DMS 273 treated with DMSO at 0.1 percent for 48 hours (cell line): Measurements from ENCODE around the gene SEPSECS.
"Not testable (repeated sequence)": the region's sequence is repeated elsewhere in the genome, so short reads cannot be mapped to it uniquely, and the experiment has no call there.

ENCODE experiments used
- DNase-seq: peaks from one replicate; lab custom pipeline; 2025; lab: John Stamatoyannopoulos, UW

SEPSECS gene

DNA sequence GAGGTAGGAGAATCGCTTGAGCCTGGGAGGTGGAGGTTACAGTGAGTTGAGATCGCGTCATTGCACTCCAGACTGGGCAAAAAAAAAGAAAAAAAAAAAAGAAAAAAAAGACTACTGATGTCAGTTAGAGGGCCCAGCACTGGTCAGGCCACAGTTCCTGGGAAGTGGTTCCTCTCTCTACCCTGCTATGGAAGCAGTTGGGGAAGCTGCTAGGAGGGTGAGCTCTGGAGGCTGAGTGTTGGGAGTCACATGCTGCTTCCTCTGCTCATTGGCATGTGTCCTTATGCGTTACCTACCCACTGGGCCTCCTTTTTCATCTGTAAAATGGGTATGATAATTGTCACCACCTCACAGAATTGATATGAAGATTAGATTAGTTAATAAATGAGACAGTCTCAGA is 50.7 kb downstream of the SEPSECS start:
- no peak for DNase-seq

DNA sequence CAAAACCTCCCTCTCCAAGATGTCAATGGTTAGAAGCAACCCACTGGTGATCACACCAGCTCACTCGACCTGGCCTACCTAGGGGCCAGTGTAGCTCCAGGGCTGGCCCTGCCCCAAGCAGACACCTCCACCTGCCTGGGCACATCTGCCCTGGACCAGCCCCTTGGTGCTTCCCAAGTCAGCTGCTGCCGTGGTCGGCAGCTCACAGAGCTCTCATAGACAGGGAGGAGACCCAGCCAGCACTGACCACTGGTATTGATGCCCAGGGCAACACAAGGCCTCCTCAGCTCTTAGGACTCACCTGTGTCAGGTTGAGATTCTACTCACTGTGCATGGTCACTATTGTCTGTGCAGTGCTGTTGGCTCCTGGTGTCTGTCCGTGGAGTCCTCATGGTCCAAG is 51.7 kb downstream of the SEPSECS start:
- no peak for DNase-seq

DNA sequence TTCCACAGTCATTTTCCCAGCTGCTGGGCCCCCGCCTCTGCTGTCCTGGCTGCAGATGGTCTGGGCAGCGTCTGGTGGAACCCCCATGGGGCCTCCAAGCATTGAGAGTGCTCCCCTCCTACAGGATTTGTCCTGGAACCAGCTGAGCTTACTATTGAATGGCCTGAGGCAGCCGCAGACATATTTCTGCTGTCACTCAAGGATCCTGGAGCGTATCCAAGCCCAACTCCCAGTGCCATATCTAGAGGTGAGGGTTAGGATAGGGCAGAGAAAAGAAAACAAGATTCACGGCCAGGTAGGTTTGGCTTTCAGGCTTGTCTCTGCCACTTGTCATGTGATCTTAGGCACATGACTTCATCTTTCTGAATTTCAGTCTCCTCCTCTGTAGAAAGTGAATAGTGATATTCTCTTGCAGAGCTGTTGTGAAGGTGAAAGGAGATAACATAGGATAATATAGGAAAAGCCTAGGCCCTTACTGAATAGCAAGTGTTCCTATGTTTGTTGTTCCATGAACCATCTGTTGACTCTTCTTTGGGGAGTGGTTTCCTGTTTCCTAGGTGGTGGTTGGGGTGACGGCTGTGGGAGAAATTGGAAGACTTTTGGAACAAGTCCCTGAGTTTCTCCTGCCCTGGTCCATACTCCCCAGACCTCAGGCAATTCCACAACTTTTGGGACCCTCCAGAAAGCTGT is 52.3 kb downstream of the SEPSECS start:
- peak; percentile 38 for DNase-seq

DNA sequence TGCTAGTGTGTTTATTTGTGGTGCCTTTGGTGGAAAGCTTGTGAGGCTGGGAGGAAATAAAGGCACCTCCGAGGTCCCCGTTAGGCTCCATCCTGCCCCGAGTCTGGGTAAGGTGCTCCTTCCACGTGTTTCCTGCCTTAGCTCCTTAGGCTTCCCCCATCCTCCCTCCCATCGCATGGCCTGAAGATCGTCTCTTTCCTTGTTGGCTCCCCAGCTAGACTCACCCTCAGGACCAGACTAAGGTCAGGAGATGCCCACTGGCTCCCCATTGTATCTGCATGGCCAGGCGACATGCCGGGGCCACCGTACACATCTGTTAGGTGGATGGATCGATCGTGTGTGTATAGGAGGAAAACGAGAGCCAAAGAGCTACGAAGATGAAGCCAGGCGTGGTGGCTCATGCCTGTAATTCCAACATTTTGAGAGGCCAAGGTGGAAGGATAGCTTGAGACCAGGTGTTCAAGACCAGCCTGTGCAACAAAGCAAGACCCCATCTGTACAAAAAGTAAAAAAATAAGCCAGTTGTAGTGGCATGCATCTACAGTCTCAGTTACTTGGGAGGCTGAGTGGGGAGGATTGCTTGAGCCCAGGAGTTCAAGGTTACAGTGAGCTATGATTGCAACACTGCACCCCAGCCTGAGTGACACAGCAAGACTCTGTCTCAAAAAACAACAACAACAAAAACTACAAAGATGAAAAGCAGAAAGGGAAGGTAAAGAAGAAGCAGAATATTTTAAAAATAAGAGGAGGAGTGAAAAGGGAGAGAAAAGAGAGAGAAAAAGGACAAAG is 53.7 kb downstream of the SEPSECS start:
- no peak for DNase-seq

DNA sequence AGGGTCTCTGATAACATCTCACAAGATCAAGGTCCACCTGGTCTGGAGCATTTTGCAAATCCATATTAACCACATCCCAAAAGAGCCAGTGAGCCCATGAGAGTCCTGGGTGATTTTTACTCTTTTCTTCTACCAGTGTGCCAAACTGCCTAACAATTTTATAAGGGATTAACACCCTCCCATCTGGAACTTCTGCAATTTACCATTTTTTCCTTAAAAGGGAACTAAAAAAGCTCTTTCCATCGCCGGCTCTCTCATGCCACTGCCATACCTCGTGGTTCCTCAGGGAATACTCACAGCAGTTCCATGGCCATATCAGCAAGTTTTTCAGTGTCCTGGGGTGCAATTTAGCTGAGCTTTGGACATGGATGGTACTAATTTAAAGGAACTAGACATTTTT is 55.7 kb downstream of the SEPSECS start:
- DNase-seq, result no peak

DNA sequence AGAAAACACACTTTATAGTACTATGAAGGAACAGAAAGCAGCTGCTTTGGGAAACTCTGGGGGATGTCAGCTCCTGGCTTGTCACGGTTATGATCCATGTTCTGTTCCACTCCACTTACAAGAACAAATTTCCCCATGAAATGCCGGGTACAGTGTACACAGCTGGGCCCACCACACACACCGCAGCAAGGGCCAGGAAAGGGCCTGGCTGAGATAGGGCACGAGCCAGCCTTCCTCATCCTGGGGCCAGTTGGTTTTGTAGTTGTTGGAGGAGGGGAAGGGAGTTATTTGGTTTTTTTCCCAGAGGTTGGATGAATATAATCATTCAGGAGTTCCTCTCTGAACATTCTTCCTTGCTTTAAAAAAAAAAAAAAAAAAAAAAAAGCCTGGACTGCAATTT is 56.8 kb downstream of the SEPSECS start:
- no peak for DNase-seq

DNA sequence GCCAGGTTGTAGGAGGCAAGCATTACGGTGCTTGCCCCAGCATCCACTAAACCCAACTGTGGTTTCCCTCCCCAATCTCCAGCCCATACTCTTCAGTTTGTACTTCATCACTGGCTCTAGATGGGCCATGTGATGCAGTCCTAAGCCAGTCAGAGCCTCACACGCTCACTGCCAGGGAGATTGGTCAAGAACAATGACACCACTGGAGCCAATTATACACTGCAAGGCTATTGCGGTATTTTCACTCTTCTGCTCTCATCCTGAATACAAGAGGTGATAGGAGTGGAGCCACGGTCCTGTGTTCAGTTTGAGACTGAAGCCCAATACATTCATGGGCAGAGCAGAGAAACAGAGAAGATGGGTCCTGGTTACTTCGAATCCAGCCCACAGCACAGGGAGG is 58.4 kb downstream of the SEPSECS start:
- DNase-seq, result no peak

DNA sequence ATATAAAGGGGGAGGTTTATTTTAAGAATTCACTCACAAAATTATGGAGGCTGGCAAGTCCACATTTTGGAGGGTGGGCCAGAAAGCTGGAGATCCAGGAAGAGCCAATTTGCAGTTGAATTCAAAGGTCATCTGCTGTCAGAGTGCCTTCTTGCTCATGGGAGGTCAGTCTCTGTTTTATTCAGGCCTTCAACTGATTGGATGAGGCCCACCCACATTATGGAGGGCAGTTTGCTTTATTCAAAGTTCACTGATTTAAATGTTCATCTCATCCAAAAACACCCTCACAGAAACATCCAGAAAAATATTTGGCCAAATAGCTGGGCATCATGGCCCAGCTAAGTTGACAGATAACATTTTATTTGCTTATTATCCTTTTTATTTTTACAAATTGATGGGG is 59.5 kb downstream of the SEPSECS start:
- no peak for DNase-seq

DNA sequence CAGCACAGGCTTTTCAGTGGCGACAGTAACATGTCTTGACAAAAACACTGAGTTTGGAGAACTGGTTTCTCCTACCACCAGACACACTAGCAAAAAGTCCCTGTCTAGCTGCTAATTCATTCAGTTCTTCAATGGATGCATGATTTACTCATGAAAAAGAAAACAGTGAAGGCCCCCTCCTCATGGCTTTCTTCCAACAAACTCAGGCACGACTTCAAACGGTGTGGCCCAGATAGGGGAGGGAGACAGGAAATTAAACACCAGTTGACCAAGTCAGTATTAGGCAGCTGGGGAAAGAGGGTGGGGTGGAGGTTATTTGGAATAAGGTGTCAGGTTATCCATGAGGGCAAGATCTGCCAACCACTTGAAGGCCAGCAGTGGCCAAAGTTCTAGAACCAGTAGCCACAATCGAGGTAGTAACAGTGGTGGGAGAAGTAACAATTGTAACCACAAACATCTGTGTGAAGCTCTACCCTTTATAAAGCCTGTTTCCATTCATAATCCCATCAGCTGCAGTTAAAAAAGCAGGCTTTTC is 60.2 kb downstream of the SEPSECS start:
- DNase-seq, result no peak

DNA sequence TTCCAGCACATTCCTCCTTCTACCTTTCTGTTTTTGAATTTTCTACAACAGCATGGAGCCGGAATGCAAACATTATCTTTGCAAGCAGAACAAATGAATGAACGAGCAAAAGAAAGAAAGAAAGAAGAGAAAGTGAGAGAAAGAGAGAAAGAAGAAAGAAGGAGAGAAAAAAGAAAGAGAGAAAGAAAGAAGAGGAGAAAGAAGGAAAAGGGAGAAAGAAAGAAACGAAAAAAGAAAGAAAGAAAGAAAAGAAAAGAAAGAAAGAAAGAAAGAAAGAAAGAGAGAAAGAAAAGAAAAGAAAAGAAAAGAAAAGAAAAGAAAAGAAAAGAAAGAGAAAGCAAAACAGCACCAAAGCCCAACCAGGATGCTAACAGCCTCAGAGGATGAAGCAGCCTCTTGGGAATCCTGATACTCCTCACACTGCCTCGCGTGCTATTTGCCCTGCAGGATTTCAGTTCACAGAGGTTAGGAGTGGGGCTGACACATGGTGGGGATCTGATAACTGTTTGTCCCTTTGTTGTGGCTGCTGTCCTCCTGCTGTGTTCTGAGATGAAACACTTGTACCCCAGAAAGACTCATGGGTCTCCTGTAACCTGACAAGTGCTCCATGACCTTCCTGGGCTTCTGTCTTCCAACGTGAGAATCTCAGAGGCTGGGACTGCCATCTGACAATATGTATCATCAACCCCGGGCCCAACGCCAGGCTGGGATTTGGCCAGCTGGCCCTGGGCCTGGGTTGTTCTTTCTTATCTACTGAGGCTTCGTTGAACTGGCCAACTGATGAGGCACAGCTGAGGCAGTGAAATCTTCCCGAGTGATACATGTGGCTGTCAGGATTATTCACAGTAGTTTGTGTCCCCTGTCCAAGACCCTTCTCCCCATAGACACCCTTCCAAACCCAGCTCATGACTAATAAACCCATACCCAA is 61.0 kb downstream of the SEPSECS start:
- DNase-seq, result peak; percentile 65

DNA sequence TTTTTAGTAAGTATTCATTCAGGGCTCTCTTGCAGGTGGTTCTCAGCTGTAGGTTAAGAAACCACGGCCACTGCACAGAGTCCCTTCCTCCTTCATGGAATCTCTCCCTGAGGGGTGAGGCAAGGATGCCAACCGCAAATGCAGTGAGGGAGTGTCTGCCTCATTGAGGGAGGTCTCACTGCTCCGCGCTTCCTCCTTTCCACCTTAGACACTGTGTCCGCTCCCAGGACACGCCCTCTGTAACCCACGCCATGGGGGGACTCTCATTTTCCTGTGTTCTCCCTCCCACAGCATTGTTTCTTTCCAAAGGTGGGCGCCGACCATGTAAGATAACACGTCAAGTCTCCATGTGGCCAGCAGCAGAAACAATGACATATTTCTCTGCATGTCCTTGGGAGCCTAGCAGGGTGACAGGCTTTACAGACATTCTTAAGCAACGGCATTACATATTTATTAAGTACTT is 63.2 kb downstream of the SEPSECS start:
- no peak for DNase-seq

DNA sequence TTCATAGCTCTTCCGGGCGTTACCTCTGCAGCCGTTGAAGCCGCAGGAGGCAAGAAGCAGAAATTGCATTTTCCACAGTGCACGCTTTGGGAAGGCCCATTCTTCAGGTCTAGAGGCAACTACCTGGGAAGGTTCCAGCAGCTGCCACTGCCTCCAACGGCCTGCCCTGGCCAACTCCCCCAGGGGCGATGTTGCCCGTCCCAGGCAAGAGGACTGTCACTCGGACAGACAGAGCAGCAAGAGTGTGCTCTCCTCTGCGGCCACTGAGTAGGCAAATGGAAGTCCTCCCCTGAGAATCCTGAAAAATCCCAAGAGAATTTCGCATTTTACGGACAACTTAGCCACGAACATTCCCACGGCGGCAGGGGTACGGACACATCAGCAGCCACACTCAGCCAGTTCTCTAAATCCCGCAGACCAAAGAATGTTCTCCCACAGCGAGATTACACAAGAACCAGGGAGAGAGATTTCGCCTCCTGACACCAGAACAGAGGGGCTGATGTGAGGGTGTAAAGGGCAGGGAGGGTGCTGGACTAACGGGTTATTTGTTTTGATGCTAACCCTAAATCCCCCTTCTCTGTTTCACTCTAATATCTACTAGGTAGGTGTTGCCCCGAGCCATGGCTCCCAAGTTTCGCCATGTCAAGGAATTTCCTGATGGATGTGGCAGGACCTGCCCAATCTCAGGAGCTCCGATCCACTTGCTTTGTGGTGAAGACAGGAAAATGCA is 63.8 kb downstream of the SEPSECS start:
- DNase-seq, result no peak

DNA sequence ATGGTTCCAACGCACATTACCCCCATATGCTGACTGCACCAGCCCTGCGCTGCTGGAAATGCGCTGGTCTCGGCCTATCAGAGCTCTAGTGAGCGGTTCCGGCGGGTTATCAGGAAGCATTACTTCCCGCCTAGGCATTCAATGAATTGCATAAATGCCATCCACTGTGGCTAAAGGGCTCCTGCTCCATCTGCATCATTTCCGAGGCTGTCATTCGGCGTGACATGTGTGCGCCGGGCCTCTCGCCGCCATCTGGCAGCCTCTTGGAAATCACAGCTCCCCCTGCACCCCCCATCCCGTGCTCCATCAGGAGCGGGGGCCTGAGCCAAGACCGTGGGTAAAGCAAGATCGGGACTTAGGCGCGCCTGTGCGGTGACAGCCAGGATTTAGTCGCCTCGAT is 64.4 kb downstream of the SEPSECS start:
- peak; percentile 56 for DNase-seq

DNA sequence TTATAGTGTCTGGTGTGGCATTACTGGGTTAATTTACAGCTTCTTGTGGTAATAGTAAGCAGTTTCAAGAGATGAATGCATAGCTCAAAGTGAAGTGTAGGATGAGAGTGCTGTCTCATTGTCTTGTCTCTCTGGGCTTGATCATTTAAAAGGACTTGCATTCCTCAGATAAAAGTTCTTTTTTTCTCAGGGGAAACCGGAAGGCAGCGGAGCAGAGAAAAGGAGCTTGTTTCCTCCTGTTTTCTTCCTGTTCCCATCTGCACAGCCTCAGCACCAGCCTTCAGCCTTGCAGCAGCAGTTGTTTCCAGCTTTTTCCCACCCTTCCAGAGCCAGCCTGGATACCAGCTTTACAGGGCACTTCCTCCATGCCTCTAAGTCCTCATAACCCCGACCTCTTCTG is 68.1 kb downstream of the SEPSECS start:
- DNase-seq, result no peak

DNA sequence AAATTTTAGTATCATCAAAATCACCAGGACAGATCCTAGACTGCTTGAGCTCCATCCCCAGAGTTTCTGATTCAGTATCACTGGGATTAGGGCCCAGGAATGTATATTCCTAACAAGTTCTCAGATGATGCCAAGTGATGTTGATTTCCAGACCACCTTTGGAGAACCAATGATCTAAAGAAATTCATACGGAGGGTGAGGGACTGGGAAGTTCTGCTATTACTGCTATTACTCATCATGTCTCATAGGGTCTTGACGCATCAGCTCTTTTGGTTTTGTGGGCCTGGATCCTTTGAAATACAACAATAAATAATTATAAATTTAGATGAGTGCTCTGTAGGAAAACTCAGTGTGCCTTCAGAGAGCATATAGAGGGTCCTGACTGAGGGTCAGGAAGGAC is 69.7 kb downstream of the SEPSECS start:
- DNase-seq, result no peak

DNA sequence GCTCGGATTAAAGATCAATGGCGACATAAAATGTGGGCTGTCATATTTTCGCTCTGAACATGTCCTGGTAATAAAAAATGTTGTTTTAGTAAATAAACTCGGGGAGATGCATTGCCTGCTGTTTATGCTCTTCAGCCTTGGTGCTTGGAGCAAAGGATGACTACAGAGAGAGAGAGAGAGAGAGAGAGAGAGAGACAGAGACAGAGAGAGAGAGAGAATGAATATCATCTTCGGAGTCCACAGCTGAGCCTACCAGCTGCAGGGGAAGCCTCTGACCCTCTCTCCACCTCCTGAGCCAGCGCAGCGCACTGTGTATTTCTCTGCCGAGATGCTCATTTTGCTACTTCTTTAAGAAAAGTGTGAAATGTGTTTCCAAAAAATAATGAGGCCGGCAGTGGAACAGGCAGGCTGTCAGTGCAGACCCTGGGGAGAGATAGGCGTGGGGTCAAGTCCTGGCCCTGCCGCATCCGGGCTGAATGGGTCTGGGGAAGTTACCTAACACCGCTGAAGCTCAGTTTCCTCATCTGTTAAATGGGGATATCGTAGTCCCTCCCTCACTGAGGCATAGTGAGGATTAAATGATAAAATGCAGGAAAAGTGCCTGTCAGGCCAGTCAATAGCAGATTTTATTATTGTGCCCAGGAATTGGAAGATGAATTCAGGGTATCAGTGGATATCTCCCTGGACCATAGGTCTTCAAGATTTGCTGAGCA is 71.0 kb downstream of the SEPSECS start:
- no peak for DNase-seq

DNA sequence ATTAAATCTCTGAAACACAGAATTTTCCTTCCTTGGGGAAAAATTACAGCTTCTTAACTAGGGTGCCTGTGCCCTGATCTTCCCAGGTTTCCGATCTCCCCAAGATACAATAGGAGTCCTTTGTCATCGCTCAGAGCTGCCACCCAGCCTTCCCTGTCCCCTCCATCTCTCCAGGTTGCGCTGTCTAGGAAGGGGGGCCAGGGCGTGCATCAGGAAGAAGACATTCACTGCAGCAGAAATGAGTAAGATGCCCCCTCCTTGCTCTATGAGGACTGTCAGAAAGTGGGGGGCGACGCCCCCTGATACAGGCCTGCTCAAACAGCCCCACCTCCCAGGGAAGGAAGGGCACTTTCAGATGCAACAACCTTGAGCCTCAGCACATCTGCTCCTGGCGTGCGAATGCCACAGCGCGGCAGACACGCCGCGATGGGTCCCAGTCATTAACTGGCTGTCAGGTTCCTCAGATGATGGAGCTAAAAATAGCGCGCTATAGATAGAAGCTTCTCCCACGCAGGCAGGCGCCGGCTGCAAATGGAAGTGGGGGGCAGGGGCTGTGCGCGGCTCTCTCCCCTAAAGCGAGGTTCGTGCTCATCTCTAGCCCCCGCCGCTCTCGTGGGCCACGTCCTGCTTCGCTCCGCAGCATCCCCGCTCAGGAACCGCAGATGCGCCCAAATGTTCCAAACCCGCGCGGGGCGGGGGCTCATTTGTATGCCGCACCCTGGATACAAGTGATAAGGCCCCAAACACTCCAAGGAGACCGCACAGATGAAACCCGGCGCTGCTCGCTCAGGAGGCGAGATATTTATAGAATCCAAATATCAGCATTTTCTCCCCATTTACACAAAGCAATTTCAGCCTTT is 71.9 kb downstream of the SEPSECS start:
- DNase-seq, result no peak

DNA sequence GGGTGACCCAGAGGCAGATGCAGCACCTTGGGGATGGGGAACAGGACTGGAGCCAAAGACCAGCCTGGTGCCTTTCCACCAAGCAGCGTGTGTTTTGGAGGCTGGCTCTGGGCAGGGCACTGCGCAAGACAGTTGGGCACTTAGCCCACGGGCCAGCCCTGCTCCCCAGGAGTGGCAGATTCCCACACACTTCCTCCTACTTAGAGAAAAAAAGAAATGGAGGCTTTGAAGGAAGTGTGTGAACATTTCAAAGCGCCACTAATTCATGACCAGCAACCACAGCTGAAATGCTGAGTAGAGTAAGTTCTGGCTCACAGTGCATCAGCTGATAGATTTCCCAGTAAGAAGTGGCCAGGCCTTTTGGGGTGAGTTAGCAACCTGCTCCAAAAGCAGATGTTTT is 74.6 kb downstream of the SEPSECS start:
- DNase-seq, result no peak

DNA sequence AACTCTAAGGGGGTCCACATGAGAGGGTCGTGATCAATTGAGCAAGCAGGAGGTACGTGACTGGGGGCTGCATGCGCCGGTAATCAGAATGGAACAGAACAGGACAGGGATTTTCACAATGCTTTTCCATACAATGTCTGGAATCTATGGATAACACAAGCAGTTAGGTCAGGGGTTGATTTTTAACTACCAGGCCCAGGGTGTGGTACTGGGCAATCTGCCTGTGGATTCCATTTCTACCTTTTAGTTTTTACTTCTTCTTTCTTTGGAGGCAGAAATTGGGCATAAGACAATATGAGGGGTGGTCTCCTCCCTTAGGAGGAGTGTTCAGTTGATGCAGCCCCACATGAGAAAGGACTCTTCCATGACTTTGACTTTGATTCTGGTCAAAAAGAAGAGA is 76.8 kb downstream of the SEPSECS start:
- not testable (repeated sequence) for DNase-seq
